Mammary epithelial cell (primary cell): ENCODE measurements around the gene KIFAP3.

ENCODE experiments used
- CTCF ChIP-seq, 2 donors: IDR thresholded peaks in 1 of 2; conservative IDR thresholded peaks in 1 of 2; 2 replicates each; pipeline ENCODE4 v1.5.1; 2011 to 2012; ENCODE audit warnings: inconsistent platforms in 2 of 2, low read length in 2 of 2, mild to moderate bottlenecking in 2 of 2, control low read depth in 1 of 2, low read depth in 1 of 2; ENCODE audit not compliant: insufficient read depth in 1 of 2; ENCODE audit errors: extremely low read depth in 1 of 2
- EZH2 ChIP-seq: IDR thresholded peaks from 2 replicates; pipeline ENCODE4 v1.6.1; 2012; ENCODE audit warnings: low read length, inconsistent platforms, borderline replicate concordance

DNA sequence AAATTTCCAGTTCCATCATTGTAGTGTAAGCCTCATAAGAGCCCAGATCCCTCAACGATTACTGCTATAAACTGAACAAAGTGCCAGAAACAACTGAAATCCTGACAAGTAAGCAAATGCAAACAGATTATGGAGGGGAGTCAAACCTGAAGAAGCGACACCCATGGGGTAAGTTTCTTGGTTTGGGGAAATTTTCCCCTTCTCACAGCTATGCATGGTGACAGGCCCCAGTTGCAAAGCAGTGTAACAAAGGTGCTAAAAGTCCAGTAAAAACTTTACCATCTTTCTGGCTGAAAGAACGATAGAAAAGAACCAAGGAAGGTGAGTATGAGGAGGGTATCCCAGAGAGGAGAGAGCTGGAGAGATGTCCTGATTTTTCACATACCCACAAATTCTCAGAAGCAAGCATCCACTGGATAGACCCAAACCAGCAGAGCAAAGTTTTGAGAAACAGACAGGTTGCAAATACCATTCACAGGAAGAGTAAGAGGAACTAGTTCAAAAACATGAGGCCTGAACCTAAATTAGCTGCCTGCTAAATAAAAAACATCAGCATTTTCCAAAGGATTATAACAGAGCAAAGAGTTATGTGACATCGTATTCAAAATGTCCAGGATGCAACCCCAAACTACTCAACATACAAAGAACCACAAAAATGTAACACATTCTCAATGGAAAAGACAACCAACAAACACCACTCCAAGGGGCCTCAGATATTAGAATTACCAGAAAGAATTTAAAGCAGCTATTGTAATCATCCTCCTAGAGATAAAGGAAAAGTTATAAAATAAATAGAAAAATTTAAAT, 195.3 kb downstream of the KIFAP3 start:
- TF ChIP-seq CTCF (conservative IDR thresholded peaks at IDR 0.05 in 1 of 2, IDR thresholded peaks at IDR 0.05 in 1 of 2; ENCODE audit: extremely low read depth in 1 of 2, insufficient read depth in 1 of 2, low read depth in 1 of 2, low read length in 2 of 2) (no peak), EZH2 (no peak)
